SW 1271 (cell line): Measurements from ENCODE around the gene PRKRIP1.
"Not testable (repeated sequence)": the region's sequence is repeated elsewhere in the genome, so short reads cannot be mapped to it uniquely, and the experiment has no call there.

ENCODE experiments used
- DNase-seq, 2 experiments: peaks; one replicate each; lab custom pipeline; 2025; lab: John Stamatoyannopoulos, UW

PRKRIP1 gene, protein sequence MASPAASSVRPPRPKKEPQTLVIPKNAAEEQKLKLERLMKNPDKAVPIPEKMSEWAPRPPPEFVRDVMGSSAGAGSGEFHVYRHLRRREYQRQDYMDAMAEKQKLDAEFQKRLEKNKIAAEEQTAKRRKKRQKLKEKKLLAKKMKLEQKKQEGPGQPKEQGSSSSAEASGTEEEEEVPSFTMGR

DNA sequence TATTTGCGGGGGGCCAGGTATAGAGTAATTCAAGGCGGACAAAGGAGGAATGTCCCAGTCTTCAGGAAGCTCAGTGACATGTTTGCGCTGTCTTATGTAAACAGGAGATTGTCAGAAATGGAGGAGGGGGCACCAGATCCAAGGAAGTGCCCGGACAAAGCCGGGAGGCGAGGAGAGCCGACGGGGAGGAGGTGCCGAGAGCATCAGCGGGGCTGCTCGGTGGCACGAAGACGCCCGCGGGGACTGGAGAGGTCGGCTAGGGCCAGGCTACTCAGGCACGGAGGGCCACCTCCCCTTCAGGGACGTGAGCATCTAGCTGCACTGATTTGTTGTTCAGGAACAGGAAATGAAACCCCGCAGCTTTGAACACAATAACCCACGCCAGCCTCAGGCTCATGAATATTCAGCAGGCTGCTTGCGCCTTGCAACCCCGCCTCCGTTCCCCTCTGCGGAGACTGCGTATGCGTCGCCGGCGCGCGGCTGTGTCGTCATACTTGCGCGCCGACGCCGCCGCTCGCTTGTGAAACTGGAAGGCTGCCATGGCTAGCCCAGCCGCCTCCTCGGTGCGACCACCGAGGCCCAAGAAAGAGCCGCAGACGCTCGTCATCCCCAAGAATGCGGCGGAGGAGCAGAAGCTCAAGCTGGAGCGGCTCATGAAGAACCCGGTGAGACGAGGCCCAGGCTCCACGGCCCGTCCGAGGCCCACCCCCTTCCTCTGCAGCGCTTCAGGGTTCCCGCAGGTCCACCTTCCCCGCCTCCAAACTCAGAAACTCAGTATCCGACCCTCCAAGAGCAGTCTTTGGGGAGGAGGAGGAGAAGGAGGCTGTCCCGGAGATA is at the start of gene PRKRIP1:
TSS of gene PRKRIP1 (plus strand) at position 491 of the 837 bp plus-strand sequence. CDS start at position 540, 49 bp downstream.
- DNase-seq: peak; percentile 67 to 89

DNA sequence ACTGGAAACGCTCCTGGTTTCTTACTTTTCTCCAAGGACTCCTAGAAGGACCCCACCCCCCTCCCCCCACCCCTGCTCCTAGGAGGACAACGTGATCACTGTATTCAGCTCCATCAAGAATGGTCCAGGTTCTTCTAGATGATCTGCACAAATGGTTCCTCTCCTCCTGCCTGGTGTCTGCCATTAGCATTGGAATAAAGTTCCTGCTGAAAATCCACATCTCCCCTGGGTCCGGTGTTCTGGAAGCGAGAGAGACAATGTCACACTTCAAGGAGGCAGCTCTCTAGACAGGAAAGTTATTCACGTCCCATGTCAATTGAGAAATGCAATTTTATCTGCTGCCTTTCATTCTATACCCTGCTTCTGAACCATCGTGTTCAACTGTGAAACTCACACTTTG is 49.2 kb upstream of the PRKRIP1 start:
- DNase-seq: not testable (repeated sequence)

DNA sequence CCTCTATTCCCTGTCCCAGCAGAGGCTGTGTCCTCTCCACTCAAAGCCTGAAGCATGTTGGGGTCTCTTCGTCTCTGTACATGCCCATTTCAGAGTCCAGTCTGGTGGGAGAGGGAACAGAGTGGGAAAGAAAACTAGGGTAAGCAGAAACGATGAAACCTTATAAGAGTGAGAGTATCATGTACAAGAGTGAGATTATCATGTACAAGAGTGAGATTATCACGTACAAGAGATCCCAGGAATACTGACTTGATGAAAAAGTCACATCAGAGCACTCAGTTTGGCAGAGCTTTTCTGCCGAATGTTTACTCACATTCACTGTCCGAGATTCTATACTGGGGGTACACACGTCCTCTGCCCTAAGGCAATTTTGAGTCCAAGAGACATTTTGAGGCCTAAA is 39.8 kb upstream of the PRKRIP1 start, which contains the start of gene SPDYE6:
TSS of gene SPDYE6 (minus strand) at position 101 of the 400 bp plus-strand sequence. CDS start 421 bp downstream, outside the sequence.
- not testable (repeated sequence) for DNase-seq

DNA sequence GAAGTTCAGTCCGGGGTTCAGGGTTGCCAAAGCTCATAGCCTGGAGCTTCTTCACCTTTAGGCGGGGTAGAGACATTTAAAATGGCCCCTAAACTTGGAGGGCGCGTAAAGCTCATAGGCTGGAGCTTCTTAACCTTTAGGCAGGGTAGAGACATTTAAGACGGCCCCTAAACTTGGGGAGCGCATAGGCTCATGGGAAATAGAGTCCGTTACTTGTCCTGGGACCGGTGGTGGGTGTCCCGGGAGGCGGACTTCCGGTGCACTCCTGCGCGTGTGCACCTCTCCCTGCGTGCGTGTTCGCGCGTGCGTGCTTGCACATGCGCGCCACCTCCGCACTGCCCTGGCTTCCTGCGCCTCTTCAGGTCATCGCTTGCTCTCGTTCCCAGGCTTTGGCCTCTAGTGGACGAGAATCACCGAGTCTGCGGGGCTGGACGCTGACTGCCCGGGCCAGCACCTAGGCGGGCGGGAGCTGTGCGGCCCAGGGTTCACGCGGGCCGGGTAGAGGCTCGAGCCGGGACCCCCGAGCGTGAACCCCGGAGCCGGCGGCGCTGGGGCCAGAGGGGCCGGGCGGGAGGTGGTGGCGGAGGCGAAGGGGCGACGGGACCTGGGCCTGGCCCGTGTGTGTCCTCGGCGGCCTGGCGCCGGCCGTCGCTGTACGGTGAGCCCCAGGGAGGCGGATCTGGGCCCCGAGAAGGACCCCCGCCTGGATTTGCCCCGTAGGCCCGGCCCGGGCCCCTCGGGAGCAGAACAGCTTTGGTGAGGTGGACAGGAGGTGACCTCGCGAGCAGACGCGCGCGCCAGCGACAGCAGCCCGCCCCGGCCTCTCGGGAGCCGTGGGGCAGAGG is 32.4 kb upstream of the PRKRIP1 start:
- peak; percentile 97 to 98 for DNase-seq

DNA sequence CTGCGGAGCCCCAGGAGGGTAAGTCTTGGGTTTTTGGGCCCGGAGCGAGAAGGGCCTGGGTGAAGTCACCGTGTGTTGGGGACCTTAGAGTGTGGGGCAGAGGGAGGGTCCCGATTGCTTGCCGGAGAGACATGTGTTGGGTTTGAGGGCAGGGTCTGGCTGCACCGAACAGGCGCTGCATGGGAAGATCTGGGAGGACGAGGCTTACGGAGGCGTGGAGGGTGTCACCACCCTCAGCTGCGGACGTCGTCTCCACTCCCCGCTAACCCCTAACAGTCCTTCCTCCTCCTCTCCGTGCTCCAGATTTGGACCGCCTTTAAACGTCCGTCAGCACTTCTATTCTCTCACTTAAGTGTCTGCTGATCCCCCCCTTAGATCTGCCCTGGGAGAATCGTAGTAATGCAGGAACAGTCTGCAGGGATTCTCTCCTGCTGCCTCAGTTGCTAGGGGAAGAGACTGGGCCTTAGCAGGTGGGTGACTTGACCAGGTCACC is 31.7 kb upstream of the PRKRIP1 start:
- DNase-seq: not testable (repeated sequence)

DNA sequence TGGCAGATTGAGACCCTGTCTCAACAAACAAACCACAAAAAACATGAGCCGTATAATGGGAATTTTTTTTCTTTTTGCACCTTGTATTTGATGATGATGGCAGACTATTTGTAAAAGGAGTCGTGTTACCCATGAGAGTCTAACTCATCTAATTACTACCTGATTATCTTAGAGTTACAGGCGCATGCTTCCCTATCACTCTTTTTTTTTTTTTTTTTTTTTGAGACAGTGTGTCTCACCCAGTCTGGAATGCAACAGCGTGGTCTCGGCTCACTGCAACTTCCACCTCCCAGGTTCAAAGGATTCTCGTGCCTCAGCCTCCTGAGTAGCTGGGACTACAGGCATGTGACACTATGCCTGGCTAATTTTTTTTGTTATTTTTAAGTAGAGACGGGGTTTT is 30.8 kb upstream of the PRKRIP1 start:
- DNase-seq: not testable (repeated sequence)

DNA sequence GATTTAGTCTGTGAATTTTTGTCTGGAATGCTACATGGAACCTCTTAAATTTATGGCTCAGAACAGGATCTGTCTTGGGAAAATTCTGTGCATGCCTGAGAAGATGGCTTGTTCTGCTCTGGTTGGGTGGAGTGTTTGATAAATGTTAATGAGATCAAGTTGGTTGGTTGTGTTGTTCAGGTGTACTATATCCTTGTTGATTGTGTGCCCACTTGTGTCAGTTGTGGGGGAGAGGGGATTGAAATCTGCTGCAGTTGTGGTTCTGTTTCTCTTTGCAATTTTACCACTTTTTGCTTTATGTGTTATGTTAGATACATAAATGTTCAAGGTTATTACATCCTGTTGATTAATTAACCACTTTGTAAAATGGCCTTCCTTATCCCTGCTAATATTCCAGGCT is 26.1 kb upstream of the PRKRIP1 start:
- not testable (repeated sequence) for DNase-seq

DNA sequence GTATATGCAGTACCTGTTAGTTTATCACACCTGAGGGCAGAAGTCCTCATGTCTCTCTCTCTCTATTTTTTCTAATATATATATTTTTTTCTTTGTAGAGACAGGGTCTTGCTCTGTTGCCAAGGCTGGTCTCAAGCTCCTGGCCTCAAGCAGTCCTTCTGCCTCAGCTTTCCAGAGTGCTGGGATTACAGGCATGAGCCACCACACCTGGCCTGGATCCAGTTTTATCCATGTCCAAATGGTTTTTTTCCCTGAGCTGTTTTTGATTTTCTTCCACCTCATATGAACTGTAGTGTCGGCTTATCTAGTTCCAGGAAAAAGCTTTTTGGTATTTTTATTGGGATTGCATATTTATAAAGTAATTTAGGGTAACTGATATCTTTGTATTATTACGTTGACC is 23.4 kb upstream of the PRKRIP1 start:
- DNase-seq: not testable (repeated sequence)

DNA sequence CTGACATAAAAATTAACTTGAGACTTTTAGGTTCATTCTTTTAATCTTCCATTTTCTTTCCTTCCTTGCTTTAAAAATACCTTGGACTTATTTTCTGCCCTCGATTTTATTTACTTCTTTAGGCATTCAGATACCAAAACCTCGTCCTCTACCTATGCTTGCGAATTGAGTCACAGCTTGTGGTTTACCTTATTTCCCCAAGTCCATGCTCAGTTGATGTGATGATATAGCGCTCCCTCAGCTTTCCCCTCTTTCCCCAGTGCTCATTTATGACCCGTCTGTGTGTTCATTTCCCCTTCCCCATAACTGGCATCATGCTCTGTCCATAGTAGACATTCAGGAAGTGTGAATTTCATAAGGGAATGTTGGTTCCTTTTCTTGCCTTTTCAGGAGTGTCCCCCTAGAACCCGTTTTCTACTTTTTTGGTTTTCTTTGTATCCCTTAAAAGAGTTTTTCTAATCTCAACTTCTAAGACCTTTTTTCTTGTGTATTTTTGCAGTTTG is 19.1 kb upstream of the PRKRIP1 start:
- DNase-seq: no peak

DNA sequence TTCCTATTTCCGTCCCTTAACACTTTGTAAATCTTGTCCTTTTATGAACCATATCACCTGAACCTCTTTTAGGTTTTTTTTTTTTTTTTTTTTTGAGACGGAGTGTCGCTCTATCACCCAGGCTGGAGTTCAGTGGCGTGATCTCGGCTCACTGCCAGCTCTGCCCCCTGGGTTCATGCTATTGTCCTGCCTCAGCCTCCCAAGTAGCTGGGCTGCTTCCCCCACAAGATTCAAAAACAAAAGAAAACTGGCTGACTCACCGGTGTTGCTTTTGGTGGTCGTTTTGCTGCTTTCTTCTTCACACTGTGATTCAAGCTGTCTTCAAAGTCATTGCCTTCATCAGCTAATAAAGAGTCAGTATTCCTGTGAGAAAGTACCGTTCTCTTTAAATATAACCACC is 15.3 kb upstream of the PRKRIP1 start:
- DNase-seq: not testable (repeated sequence)

DNA sequence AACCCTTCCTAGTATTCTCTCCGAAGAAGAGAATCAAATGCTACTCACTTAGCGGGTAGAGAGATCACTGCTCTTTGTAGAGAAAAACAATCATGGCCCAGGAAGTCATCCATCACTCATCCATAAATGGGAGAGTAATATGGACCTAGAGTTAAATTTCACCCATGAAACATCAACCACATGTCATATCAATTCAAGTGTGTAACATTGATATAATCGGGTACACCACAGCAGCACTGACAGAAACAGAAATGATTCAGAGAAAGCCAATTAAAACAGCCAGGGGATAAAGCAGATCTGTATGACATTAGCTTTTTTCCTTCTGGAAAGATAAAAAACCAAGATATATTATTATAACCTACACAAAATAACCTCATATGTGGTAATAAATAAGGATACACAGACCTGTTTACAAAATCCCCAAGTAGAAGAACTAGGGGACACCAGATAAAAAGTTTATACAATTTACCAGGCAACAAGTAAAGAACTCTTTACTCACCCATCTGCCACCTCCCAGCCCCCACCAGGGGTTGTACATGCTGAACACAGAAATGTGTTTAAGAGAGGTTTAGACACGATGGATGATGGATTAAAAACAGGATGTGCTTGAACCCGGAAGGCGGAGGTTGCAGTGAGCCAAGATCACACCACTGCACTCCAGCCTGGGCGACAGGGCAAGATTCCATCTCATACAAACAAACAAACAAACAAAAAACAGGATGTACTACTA is 14.3 kb upstream of the PRKRIP1 start:
- DNase-seq: not testable (repeated sequence)

DNA sequence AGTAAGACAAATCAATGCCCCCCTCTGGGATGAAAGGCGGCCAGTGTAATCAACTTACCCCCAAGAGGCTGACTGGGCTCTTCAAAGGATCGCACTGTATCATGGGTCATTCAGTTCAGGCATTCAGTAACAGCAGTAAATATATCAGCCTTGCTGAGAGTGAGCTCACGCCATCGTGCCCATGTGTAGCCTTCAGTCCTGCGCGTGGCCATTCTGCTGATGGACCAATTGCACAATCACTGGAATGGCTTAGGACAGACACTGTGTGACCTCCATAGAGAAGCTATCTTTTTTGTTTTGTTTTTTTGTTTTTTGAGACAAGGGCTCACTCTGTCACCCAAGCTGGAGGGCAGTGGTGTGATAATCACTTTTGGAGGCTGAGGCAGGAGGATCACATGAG is 9.1 kb upstream of the PRKRIP1 start:
- no peak for DNase-seq

DNA sequence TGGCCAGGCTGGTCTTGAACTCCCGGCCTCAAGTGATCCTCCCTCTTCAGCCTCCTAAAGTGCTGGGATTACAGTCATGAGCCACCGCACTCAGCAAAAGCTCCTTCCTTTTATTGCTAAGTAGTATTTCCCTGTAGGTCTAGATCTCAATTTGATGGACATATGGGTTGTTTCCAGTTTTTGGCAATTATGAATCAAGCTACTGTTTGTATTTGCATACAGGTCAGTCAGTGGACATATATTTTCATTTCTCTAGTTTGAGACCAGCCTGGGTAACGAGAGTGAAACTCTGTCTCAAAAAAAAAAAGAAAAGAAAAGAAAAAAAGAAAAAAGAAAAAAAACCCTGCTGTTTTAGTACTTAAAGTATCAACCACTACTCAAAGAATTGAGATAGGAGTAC is 6.4 kb upstream of the PRKRIP1 start:
- no peak for DNase-seq

DNA sequence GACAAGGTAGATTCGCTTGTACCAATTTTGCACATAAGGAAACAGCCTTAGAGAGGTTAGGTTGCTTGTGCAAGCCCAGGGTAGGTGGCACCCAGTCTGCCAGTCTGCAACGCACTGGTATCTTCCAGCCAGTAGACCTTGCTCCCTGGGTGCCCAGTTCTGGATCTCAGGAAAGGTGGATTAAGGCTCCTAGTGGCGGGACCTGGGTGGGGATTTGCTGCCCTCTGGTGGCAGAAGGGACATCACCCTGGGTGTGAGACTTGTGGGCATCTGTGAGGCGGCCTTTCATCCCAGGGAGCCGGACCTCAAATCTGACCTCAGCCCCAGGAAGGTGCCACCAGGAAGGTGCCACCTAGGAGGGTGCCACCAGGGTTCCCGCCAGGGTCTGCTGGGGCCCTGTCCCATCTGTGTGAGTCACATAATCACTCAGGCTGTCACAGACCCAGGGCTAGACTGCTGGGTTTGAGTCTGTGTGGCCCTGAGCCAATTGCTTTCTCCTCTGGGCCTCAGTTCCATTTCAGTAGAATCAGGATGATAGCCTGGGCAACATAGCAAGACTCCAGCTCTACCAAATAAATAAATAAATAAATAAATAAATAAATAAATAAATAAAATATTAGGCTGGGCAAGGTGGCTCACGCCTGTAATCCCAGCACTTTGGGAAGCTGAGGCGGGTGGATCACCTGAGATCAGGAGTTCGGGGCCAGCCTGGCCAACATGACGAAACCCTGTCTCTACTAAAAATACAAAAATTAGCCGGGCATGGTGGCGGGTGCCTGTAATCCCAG is 5.3 kb upstream of the PRKRIP1 start:
- peak; percentile 55 to 58 for DNase-seq

DNA sequence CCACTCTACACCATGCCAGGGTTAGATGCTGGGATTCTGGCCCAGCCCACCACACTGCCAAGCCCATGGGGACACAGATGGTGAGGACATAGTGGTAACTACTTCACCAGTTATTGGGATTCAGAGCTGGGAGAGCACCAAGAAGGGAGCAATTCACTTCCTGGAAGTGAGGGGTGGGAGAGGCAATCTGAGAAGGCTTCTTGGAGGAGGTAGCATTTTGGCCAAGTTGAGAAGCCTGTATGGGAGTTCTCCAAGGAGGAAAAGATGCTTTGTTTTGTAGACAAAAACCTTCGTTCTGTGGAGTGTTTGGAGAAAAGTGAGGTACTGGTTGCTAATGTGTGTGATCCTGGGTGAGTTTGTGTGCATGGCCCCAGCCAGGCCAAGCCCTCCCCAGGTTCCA is 3.8 kb upstream of the PRKRIP1 start:
- DNase-seq: no peak

DNA sequence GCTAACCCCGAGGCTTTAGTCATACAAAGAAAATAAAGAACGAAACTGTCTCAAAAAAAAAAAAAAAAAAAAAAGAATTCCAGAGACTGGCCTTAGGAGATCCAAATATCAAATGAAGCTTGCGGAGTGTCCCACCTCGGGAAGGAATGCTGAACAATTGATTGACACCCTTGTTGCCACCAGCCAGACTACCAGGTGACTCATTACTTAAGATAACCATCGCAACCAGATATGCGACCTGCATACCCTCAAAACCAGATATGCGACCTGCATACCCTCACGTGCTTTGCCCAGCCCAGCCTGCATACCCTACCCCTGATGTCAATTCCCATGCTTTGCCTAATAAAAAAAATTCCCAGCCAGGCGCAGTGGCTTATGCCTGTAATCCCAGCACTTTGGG is 2.7 kb upstream of the PRKRIP1 start:
- no peak for DNase-seq

DNA sequence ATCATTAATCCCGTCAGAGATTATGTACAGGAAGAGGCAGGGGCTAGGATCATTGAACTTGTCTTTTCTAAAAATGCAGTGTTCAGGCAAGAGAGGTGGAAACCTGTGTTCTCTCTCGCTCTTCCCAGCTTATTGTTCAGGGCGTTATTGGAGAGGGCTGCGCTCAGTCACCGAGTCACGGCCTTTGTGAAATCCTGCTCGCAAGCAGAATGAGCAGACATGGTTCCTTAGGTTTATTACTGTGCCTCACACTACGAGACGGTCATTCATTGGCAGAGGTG is 631 bp upstream of the PRKRIP1 start:
- no peak for DNase-seq

DNA sequence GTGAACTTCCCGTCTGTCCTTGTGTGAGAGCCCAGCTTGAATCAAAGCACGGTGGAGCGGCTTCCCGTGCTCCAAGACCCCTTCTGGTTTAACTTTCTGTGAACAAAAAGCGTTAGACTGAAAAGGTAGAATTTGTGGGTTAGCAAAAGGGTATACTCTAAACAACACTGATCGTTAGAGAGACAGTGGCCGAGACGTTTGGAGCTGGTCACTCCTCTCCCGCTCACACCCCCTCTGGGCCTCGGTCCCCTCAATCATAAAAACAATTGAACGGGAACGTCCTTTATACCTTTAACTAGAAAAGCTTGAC is 502 bp downstream of the PRKRIP1 start:
- DNase-seq: no peak

DNA sequence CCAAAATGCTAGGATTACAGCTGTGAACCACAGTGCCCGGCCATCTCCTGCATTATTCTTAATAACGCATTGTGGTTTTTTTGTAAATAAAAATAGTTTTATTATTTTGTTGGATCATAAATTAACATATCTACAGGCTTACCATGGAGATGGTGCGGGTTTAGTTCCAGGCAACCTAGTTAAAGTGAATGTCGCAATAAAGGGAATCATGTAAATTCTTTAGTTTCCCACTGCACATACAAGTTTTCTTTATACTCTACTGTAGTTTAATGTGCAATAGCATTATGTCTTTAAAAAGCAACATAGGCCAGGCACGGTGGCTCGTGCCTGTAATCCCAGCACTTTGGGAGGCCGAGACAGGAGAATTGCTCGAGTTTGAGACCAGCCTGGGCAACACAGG is 2.4 kb downstream of the PRKRIP1 start:
- no peak for DNase-seq

DNA sequence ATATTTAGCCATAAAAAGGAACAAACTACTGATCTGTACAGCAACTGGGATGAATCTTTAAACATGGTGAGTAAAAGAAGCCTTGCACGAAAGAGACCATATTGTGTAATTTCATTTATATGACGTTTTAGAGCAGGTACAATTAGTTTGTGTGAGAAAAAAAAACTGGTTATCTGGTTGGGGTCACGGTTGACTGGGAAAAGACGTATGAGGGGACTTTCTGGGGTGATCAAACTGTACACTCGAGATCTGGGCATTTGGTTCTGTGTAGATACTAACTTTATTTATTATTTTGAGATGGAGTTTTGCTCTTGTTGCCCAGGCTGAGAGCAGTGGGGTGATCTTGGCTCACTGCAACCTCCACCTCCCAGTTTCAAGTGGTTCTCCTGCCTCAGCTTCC is 4.2 kb downstream of the PRKRIP1 start:
- DNase-seq: no peak

DNA sequence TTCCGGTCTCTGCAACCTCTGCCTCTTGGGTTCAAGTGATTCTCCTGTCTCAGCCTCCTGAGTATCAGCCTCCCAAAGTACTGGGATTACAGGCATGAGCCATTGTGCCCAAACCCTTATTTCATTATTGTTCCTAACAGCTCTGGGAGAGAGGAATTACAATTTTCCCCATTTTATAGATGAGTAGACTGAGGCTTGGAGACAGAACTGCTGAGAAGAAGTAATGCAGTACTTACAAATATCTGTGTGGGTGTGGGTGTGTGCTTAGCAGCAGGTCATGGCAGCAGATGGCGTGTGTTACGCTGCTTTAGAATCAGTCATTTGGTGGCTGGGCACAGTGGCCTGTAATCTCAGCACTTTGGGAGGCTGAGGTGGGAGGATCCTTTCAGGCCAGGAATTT is 7.4 kb downstream of the PRKRIP1 start:
- no peak for DNase-seq
